Endodermal cell (in vitro differentiated cells): ENCODE results near the gene ZNF641. TPM values are rescaled to one million over a fixed set of nuclear protein-coding genes. Genes with fewer than 3 reads are reported as not detected.

ENCODE experiments used
- DNase-seq: peaks from one replicate; pipeline ENCODE4 v3.0.0-alpha.2; 2017
- H3K27ac ChIP-seq: 2 replicates; pipeline ENCODE4 v1.5.1; 2013; ENCODE audit warnings: mild to moderate bottlenecking, low read depth, low read length, moderate library complexity
- H3K27me3 ChIP-seq: 2 replicates; pipeline ENCODE4 v1.6.1; 2013; ENCODE audit warnings: mild to moderate bottlenecking, low read length, moderate library complexity; ENCODE audit not compliant: insufficient read depth, control insufficient read depth, poor library complexity, severe bottlenecking
- H3K36me3 ChIP-seq: 2 replicates; pipeline ENCODE4 v1.7.0; 2013; ENCODE audit warnings: mild to moderate bottlenecking, low read length, moderate library complexity; ENCODE audit not compliant: control insufficient read depth, insufficient read depth
- H3K4me1 ChIP-seq: one replicate; pipeline ENCODE4 v1.7.0; 2013; ENCODE audit warnings: low read length; ENCODE audit not compliant: control insufficient read depth, insufficient read depth
- H3K4me3 ChIP-seq: 2 replicates; pipeline ENCODE4 v1.5.1; 2013; ENCODE audit warnings: mild to moderate bottlenecking, low read length, moderate library complexity
- H3K9ac ChIP-seq: 2 replicates; pipeline ENCODE4 v1.6.1; 2013; ENCODE audit warnings: mild to moderate bottlenecking, low read length, moderate library complexity; ENCODE audit not compliant: poor library complexity, severe bottlenecking; ENCODE audit errors: extremely low read depth
- H3K9me3 ChIP-seq: 2 replicates; pipeline ENCODE4 v1.6.1; 2013; ENCODE audit warnings: mild to moderate bottlenecking, low read length, moderate library complexity; ENCODE audit not compliant: control insufficient read depth
- H3K27ac Mint-ChIP-seq: 2 replicates; pipeline ENCODE4 v1.8.0; 2020; ENCODE audit warnings: mixed read lengths
- H3K27me3 Mint-ChIP-seq: 2 replicates; pipeline ENCODE4 v1.8.0; 2021; ENCODE audit warnings: mild to moderate bottlenecking, mixed read lengths; ENCODE audit not compliant: insufficient read depth
- H3K36me3 Mint-ChIP-seq: 2 replicates; pipeline ENCODE4 v1.8.0; 2020; ENCODE audit warnings: low read depth, mixed read lengths
- H3K4me1 Mint-ChIP-seq: 2 replicates; pipeline ENCODE4 v1.8.0; 2020; ENCODE audit warnings: mixed read lengths
- H3K4me3 Mint-ChIP-seq: 2 replicates; pipeline ENCODE4 v1.8.0; 2020; ENCODE audit warnings: mild to moderate bottlenecking, moderate library complexity, mixed read lengths
- H3K9me3 Mint-ChIP-seq: 2 replicates; pipeline ENCODE4 v1.8.0; 2020; ENCODE audit warnings: mild to moderate bottlenecking, mixed read lengths
- WGBS, 2 experiments: methylation state at CpG; one replicate each; pipeline versions ENCODE4 v1.1.5 to v1.1.7; 2013; ENCODE audit warnings: missing lambda C conversion rate in 2 of 2, mixed read lengths in 1 of 2; ENCODE audit not compliant: insufficient coverage in 1 of 2, insufficient read length in 1 of 2; 5-methylcytosine and 5-hydroxymethylcytosine counted together
- total RNA-seq, 2 donors: library from RNA; stranded (reverse); fragmentation: NEBNext Ultra II Directional in 1 of 2; extraction: Animal tissue kit (Norgen Biotek cat#: 25700) in 1 of 2; gene quantifications; 2 replicates in 1 of 2; 3 replicates in 1 of 2; pipeline ENCODE4 v1.2.1, GENCODE V29; 2021
- TF ChIP-seq, protein P1 (sequence below): fragments of 200-600 bp; sonication (generic); conservative IDR thresholded peaks from 2 replicates; pipeline ENCODE4 v1.5.0; 2021; ENCODE audit warnings: antibody characterized with exemption, mild to moderate bottlenecking

ZNF641 gene
- total RNA-seq, 2 donors from 2014 or later = 9.4 to 12.5 TPM

DNA sequence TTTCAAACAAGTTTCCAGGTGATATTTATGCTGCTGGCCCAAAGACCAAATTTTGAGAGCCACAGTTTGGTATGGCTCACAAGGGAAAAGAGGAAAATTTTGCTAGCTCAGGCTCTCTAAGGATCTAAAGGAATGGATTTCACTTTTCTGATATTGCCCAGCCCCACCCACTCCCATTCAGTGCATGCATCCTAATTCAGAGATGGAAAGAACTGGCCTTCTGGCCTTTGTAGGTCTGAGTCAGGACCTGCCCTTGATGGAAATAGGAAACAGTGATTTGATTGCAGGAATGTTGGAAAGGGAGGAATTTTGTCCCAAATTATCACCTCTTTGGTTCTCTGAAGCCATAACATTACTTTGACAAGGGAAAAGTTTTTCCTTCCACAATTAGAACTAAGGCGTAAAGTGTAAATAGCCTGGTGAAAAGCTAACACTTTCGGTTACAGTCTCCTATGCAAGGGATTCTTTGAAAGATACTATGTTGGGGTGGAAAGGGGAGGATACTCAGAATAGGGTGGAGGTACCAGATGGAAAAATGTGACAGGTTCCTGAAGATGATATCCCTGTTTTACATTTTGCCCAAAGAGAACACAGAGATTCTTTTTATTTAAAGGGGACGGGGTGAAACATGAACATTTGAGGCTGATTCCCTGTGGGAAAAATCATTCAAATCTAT lies 11.1 kb downstream of the ZNF641 start:
- Mint-ChIP-seq H3K27me3 (peaks cover 6% of the 10 kb centered on the region), H3K36me3 (peaks cover 15% of the 10 kb centered on the region), H3K4me1 (no peaks in the 10 kb centered on the region), H3K9me3 (no peaks in the 10 kb centered on the region), H3K27ac (no peak overlapping the region), H3K4me3 (no peak overlapping the region)
- no peak overlapping the region for H3K9ac ChIP-seq
- no peaks in the 10 kb centered on the region for H3K4me1 ChIP-seq
- peaks cover 18% of the 10 kb centered on the region for H3K36me3 ChIP-seq
- DNase-seq = no peak
- no peaks in the 10 kb centered on the region for H3K9me3 ChIP-seq
- TF ChIP-seq, protein P1, sequence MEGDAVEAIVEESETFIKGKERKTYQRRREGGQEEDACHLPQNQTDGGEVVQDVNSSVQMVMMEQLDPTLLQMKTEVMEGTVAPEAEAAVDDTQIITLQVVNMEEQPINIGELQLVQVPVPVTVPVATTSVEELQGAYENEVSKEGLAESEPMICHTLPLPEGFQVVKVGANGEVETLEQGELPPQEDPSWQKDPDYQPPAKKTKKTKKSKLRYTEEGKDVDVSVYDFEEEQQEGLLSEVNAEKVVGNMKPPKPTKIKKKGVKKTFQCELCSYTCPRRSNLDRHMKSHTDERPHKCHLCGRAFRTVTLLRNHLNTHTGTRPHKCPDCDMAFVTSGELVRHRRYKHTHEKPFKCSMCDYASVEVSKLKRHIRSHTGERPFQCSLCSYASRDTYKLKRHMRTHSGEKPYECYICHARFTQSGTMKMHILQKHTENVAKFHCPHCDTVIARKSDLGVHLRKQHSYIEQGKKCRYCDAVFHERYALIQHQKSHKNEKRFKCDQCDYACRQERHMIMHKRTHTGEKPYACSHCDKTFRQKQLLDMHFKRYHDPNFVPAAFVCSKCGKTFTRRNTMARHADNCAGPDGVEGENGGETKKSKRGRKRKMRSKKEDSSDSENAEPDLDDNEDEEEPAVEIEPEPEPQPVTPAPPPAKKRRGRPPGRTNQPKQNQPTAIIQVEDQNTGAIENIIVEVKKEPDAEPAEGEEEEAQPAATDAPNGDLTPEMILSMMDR = no peak
- H3K27ac ChIP-seq = no peak overlapping the region
- WGBS, 2 experiments = 93 to 95% methylated on average over 3 of the region's 3 CpGs
- H3K4me3 ChIP-seq = no peak overlapping the region
- no peaks in the 10 kb centered on the region for H3K27me3 ChIP-seq

GRCh38 chr12:48336564-48336963 lies 14.2 kb downstream of the ZNF641 start:
- Histone ChIP-seq H3K27me3 (no peaks in the 10 kb centered on the region), H3K27ac (no peak overlapping the region), H3K4me1 (no peaks in the 10 kb centered on the region), H3K4me3 (no peak overlapping the region), H3K36me3 (no peaks in the 10 kb centered on the region), H3K9ac (no peak overlapping the region), H3K9me3 (no peaks in the 10 kb centered on the region)
- DNase-seq = peak; percentile 83
- Mint-ChIP-seq H3K4me1 (no peaks in the 10 kb centered on the region), H3K36me3 (no peaks in the 10 kb centered on the region), H3K27me3 (peaks cover 7% of the 10 kb centered on the region), H3K27ac (no peak overlapping the region), H3K4me3 (no peak overlapping the region), H3K9me3 (no peaks in the 10 kb centered on the region)
- TF ChIP-seq, protein P1 = peak; percentile 69
- WGBS, 2 experiments = 60 to 66% methylated on average over 1 to 4 of the region's 4 CpGs

DNA sequence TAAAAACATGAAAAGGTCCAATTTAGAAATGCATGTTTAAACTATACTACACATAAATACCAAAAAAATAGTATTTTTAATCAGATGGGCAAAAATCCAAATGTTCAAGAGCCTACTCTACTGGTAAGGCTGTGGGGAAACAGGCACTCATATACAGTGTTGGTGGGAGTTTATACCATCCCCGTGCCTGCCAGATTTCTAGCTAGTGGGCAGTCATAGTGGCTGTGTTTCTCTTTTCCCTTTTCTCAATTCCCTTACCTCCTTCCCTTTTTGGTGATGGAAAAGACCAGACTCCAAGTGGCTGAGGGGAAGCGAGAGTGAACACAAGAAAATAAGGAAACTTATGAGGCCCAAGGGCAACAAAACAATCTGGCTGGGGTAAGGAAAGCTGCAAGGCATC lies 14.7 kb downstream of the ZNF641 start:
- peaks cover 7% of the 10 kb centered on the region for H3K27me3 Mint-ChIP-seq
- H3K9ac ChIP-seq = no peak overlapping the region
- WGBS, 2 experiments = 69% methylated on average over 2 of the region's 2 CpGs; no CpG with 5 or more reads in 1 of the 2 experiments
- TF ChIP-seq, protein P1 = no peak
- no peaks in the 10 kb centered on the region for H3K9me3 Mint-ChIP-seq
- H3K36me3 ChIP-seq = no peaks in the 10 kb centered on the region
- no peaks in the 10 kb centered on the region for H3K9me3 ChIP-seq
- H3K4me3 Mint-ChIP-seq = no peak overlapping the region
- H3K27me3 ChIP-seq = peaks cover 1% of the 10 kb centered on the region
- H3K4me3 ChIP-seq = no peak overlapping the region
- H3K4me1 Mint-ChIP-seq = no peaks in the 10 kb centered on the region
- DNase-seq = no peak
- H3K36me3 Mint-ChIP-seq = no peaks in the 10 kb centered on the region
- H3K27ac Mint-ChIP-seq = no peak overlapping the region
- H3K4me1 ChIP-seq = no peaks in the 10 kb centered on the region
- no peak overlapping the region for H3K27ac ChIP-seq
